Kidney epithelial cell (primary cell): ENCODE results near the gene RIMOC1. TPM values are rescaled to one million over a fixed set of nuclear protein-coding genes. Genes with fewer than 3 reads are reported as not detected.

ENCODE experiments used
- DNase-seq: peaks from one replicate; pipeline ENCODE4 v3.0.0-alpha.2; 2010; ENCODE audit warnings: low read depth
- H3K27me3 ChIP-seq: 2 replicates; pipeline ENCODE4 v1.6.0; 2011; ENCODE audit warnings: low read length; ENCODE audit not compliant: control insufficient read depth, insufficient read depth
- H3K36me3 ChIP-seq: 2 replicates; pipeline ENCODE4 v1.5.1; 2011; ENCODE audit warnings: low read length; ENCODE audit not compliant: control insufficient read depth, insufficient read depth
- H3K4me3 ChIP-seq: 2 replicates; pipeline ENCODE4 v1.5.1; 2011; ENCODE audit warnings: low read depth, mild to moderate bottlenecking, control low read depth, low read length
- CTCF ChIP-seq: IDR thresholded peaks from 2 replicates; pipeline ENCODE4 v1.5.1; 2011; ENCODE audit warnings: mild to moderate bottlenecking, moderate library complexity, low read length, control low read depth, inconsistent platforms; ENCODE audit not compliant: insufficient read depth, poor library complexity, severe bottlenecking
- total RNA-seq: library from RNA; depleted of rRNA; stranded (reverse); fragments of >200 nt; gene quantifications from 2 replicates; pipeline ENCODE4 v1.2.3, GENCODE V29; 2015

RIMOC1 gene
- total RNA-seq, 1 donor from 2014 or later: 30.7 TPM

DNA sequence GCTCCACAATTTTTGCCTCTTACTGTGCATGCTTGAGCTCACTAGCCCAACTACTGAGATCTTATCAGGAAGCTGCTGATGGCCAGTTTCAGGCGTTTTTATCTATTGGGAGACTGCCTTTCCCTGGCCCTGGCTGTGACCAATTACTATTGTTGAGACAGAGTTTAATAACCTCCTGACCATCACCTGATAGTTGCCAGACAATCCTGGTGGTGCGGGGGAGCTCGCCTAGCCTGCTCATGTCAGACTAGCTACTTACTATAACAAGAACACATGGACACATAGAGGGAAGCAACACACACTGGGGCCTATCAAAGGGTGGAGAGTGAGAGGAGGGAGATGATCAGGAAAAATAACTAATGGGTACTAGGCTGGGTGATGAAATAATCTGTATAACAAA, 20.9 kb upstream of the RIMOC1 start:
- H3K27me3 ChIP-seq: no peaks in the 10 kb centered on the region
- no peak for TF ChIP-seq CTCF
- no peaks in the 10 kb centered on the region for H3K36me3 ChIP-seq

GRCh38 chr5:41883936-41884335, 20.2 kb upstream of the RIMOC1 start:
- TF ChIP-seq CTCF: no peak
- no peaks in the 10 kb centered on the region for H3K27me3 ChIP-seq
- no peak for DNase-seq

More for the DNA sequence above, 20.9 kb upstream of the RIMOC1 start:
- no peak for DNase-seq
- H3K4me3 ChIP-seq: no peak overlapping the region

GRCh38 chr5:41885286-41885685, 18.9 kb upstream of the RIMOC1 start:
- Histone ChIP-seq H3K36me3 (no peaks in the 10 kb centered on the region), H3K27me3 (no peaks in the 10 kb centered on the region), H3K4me3 (no peak overlapping the region)
- TF ChIP-seq CTCF: no peak
- DNase-seq: no peak

More at GRCh38 chr5:41883936-41884335, 20.2 kb upstream of the RIMOC1 start:
- Histone ChIP-seq H3K4me3 (no peak overlapping the region), H3K36me3 (no peaks in the 10 kb centered on the region)

GRCh38 chr5:41891066-41891707, 13.0 kb upstream of the RIMOC1 start:
- Histone ChIP-seq H3K36me3 (no peaks in the 10 kb centered on the region), H3K4me3 (no peak overlapping the region), H3K27me3 (no peaks in the 10 kb centered on the region)
- no peak for DNase-seq
- no peak for TF ChIP-seq CTCF

- H3K27me3 ChIP-seq: no peaks in the 10 kb centered on the region
- no peaks in the 10 kb centered on the region for H3K36me3 ChIP-seq
- TF ChIP-seq CTCF: no peak
- H3K4me3 ChIP-seq: no peak overlapping the region
- no peak for DNase-seq
Measured at GRCh38 chr5:41892031-41892430, 12.1 kb upstream of the RIMOC1 start.
